Endodermal cell (in vitro differentiated cells): ENCODE data around the gene KBTBD4. TPM values are rescaled to one million over a fixed set of nuclear protein-coding genes. Genes with fewer than 3 reads are reported as not detected.

Experiments used
- DNase-seq: peaks from one replicate; pipeline ENCODE4 v3.0.0-alpha.2; 2017
- H3K27ac ChIP-seq: 2 replicates; pipeline ENCODE4 v1.5.1; 2013; ENCODE audit warnings: mild to moderate bottlenecking, low read depth, low read length, moderate library complexity
- H3K27me3 ChIP-seq: 2 replicates; pipeline ENCODE4 v1.6.1; 2013; ENCODE audit warnings: mild to moderate bottlenecking, low read length, moderate library complexity; ENCODE audit not compliant: insufficient read depth, control insufficient read depth, poor library complexity, severe bottlenecking
- H3K36me3 ChIP-seq: 2 replicates; pipeline ENCODE4 v1.7.0; 2013; ENCODE audit warnings: mild to moderate bottlenecking, low read length, moderate library complexity; ENCODE audit not compliant: control insufficient read depth, insufficient read depth
- H3K4me1 ChIP-seq: one replicate; pipeline ENCODE4 v1.7.0; 2013; ENCODE audit warnings: low read length; ENCODE audit not compliant: control insufficient read depth, insufficient read depth
- H3K4me3 ChIP-seq: 2 replicates; pipeline ENCODE4 v1.5.1; 2013; ENCODE audit warnings: mild to moderate bottlenecking, low read length, moderate library complexity
- H3K9ac ChIP-seq: 2 replicates; pipeline ENCODE4 v1.6.1; 2013; ENCODE audit warnings: mild to moderate bottlenecking, low read length, moderate library complexity; ENCODE audit not compliant: poor library complexity, severe bottlenecking; ENCODE audit errors: extremely low read depth
- H3K9me3 ChIP-seq: 2 replicates; pipeline ENCODE4 v1.6.1; 2013; ENCODE audit warnings: mild to moderate bottlenecking, low read length, moderate library complexity; ENCODE audit not compliant: control insufficient read depth
- H3K27ac Mint-ChIP-seq: 2 replicates; pipeline ENCODE4 v1.8.0; 2020; ENCODE audit warnings: mixed read lengths
- H3K27me3 Mint-ChIP-seq: 2 replicates; pipeline ENCODE4 v1.8.0; 2021; ENCODE audit warnings: mild to moderate bottlenecking, mixed read lengths; ENCODE audit not compliant: insufficient read depth
- H3K36me3 Mint-ChIP-seq: 2 replicates; pipeline ENCODE4 v1.8.0; 2020; ENCODE audit warnings: low read depth, mixed read lengths
- H3K4me1 Mint-ChIP-seq: 2 replicates; pipeline ENCODE4 v1.8.0; 2020; ENCODE audit warnings: mixed read lengths
- H3K4me3 Mint-ChIP-seq: 2 replicates; pipeline ENCODE4 v1.8.0; 2020; ENCODE audit warnings: mild to moderate bottlenecking, moderate library complexity, mixed read lengths
- H3K9me3 Mint-ChIP-seq: 2 replicates; pipeline ENCODE4 v1.8.0; 2020; ENCODE audit warnings: mild to moderate bottlenecking, mixed read lengths
- WGBS, 2 experiments: methylation state at CpG; one replicate each; pipeline versions ENCODE4 v1.1.5 to v1.1.7; 2013; ENCODE audit warnings: missing lambda C conversion rate in 2 of 2, mixed read lengths in 1 of 2; ENCODE audit not compliant: insufficient coverage in 1 of 2, insufficient read length in 1 of 2; 5-methylcytosine and 5-hydroxymethylcytosine counted together
- total RNA-seq, 2 donors: library from RNA; stranded (reverse); fragmentation: NEBNext Ultra II Directional in 1 of 2; extraction: Animal tissue kit (Norgen Biotek cat#: 25700) in 1 of 2; gene quantifications; 2 replicates in 1 of 2; 3 replicates in 1 of 2; pipeline ENCODE4 v1.2.1, GENCODE V29; 2021
- TF ChIP-seq, protein P1 (sequence below): fragments of 200-600 bp; sonication (generic); conservative IDR thresholded peaks from 2 replicates; pipeline ENCODE4 v1.5.0; 2021; ENCODE audit warnings: antibody characterized with exemption, mild to moderate bottlenecking

Gene KBTBD4
- total RNA-seq, 2 donors from 2014 or later, result 13.7 to 14.8 TPM

DNA sequence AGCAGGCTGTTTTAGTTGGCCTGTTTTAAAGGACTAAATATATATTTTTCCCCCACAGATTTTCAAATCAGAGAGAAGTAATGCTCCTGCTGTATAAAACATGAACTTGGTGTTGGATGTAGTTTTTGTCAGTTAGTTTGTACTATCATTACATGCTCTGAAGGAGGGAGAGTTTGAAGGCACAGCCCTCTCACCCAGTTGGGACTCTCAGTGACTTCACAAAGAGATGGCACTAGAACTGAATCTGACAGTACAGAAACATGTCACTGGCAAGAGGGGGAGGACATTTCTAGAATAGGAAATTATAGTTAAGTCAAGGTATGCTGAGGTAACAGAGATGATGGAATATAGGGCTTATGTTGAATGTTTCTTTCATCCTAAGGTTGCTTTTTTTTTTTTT is 36.5 kb upstream of the KBTBD4 start:
- TF ChIP-seq, protein P1, sequence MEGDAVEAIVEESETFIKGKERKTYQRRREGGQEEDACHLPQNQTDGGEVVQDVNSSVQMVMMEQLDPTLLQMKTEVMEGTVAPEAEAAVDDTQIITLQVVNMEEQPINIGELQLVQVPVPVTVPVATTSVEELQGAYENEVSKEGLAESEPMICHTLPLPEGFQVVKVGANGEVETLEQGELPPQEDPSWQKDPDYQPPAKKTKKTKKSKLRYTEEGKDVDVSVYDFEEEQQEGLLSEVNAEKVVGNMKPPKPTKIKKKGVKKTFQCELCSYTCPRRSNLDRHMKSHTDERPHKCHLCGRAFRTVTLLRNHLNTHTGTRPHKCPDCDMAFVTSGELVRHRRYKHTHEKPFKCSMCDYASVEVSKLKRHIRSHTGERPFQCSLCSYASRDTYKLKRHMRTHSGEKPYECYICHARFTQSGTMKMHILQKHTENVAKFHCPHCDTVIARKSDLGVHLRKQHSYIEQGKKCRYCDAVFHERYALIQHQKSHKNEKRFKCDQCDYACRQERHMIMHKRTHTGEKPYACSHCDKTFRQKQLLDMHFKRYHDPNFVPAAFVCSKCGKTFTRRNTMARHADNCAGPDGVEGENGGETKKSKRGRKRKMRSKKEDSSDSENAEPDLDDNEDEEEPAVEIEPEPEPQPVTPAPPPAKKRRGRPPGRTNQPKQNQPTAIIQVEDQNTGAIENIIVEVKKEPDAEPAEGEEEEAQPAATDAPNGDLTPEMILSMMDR, result no peak
- Histone ChIP-seq H3K4me1 (no peaks in the 10 kb centered on the region), H3K27ac (no peak overlapping the region), H3K36me3 (peaks cover 37% of the 10 kb centered on the region), H3K9me3 (no peaks in the 10 kb centered on the region), H3K9ac (no peak overlapping the region), H3K27me3 (no peaks in the 10 kb centered on the region), H3K4me3 (no peak overlapping the region)
- Mint-ChIP-seq H3K27ac (no peak overlapping the region), H3K27me3 (no peaks in the 10 kb centered on the region), H3K4me1 (no peaks in the 10 kb centered on the region), H3K9me3 (no peaks in the 10 kb centered on the region), H3K4me3 (no peak overlapping the region), H3K36me3 (peaks cover 14% of the 10 kb centered on the region)
- peak; percentile 7 for DNase-seq

DNA sequence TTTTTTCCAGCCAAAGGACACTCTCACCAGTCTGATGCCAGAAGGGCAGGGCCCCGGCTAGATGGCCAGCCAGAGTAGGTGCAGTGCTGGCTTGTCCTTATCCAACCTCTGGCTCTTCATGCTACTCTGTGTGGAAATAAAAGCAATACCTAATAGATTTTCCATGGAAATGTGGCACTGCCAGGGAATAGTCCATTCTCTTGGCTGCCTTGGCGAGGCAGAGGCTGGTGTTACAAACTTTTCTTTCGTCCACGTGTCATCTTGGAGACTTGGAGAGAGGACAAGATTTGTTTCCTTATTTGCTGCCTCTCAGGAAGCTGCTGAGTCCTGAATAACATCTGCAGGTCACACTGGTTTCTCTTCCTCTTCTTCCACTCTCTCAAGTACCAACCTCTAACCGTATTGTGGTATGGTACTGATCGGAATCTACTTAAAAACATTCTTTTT is 32.6 kb upstream of the KBTBD4 start:
- H3K4me3 Mint-ChIP-seq, result no peak overlapping the region
- H3K27me3 ChIP-seq, result no peaks in the 10 kb centered on the region
- H3K4me1 Mint-ChIP-seq, result peaks cover 5% of the 10 kb centered on the region
- no peak overlapping the region for H3K27ac ChIP-seq
- no peaks in the 10 kb centered on the region for H3K4me1 ChIP-seq
- peak; percentile 30 for DNase-seq
- H3K9me3 ChIP-seq, result no peaks in the 10 kb centered on the region
- no peak overlapping the region for H3K9ac ChIP-seq
- peaks cover 11% of the 10 kb centered on the region for H3K36me3 ChIP-seq
- no peaks in the 10 kb centered on the region for H3K27me3 Mint-ChIP-seq
- TF ChIP-seq, protein P1, result no peak
- no peak overlapping the region for H3K27ac Mint-ChIP-seq
- no peaks in the 10 kb centered on the region for H3K9me3 Mint-ChIP-seq
- 95 to 100% methylated on average over 5 to 6 of the region's 6 CpGs for WGBS, 2 experiments
- H3K36me3 Mint-ChIP-seq, result peaks cover 2% of the 10 kb centered on the region
- H3K4me3 ChIP-seq, result no peak overlapping the region

DNA sequence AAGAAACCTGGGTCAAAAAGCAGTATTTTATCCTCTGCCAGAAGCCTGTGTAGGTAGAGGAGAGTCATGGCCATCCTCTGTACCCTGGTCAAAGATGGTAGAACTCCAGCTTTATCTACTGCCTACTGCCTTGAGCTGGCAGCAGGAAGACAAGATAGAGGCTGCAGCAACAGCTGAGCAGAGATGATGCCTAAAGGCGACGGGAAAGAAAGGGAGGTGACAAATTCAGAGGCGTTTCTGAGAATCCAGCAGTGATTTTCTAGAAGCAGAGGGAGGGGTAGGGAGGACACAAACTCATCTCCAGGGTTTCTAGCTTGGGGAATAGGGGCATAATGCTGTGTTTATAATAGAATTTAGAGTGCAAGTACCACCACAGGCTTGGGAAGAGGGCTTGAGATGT is 30.9 kb upstream of the KBTBD4 start:
- peaks cover 6% of the 10 kb centered on the region for H3K36me3 ChIP-seq
- TF ChIP-seq, protein P1, result no peak
- Mint-ChIP-seq H3K27ac (no peak overlapping the region), H3K4me3 (no peak overlapping the region), H3K9me3 (no peaks in the 10 kb centered on the region), H3K36me3 (no peaks in the 10 kb centered on the region), H3K4me1 (peaks cover 14% of the 10 kb centered on the region), H3K27me3 (no peaks in the 10 kb centered on the region)
- peaks cover 4% of the 10 kb centered on the region for H3K4me1 ChIP-seq
- no peak overlapping the region for H3K27ac ChIP-seq
- 92 to 93% methylated on average over 3 of the region's 3 CpGs for WGBS, 2 experiments
- DNase-seq, result peak; percentile 16
- no peaks in the 10 kb centered on the region for H3K27me3 ChIP-seq
- H3K9me3 ChIP-seq, result no peaks in the 10 kb centered on the region
- H3K9ac ChIP-seq, result no peak overlapping the region
- no peak overlapping the region for H3K4me3 ChIP-seq
